HFFc6 (cell line): Measurements from ENCODE around the gene NSMF. TPM values are rescaled to one million over a fixed set of nuclear protein-coding genes. Genes with fewer than 3 reads are reported as not detected.
"Not testable (repeated sequence)": the region's sequence is repeated elsewhere in the genome, so short reads cannot be mapped to it uniquely, and the experiment has no call there.

Experiments used
- DNase-seq: peaks from one replicate; pipeline ENCODE4 v3.0.0-alpha.2; 2018
- H3K27ac Mint-ChIP-seq: 2 replicates; pipeline ENCODE4 v1.8.0; 2020; ENCODE audit warnings: mild to moderate bottlenecking, mixed read lengths
- H3K27me3 Mint-ChIP-seq: 2 replicates; pipeline ENCODE4 v1.8.0; 2021; ENCODE audit warnings: mild to moderate bottlenecking, moderate library complexity, mixed read lengths; ENCODE audit not compliant: insufficient read depth
- H3K36me3 Mint-ChIP-seq: 2 replicates; pipeline ENCODE4 v1.8.0; 2021; ENCODE audit warnings: low read depth, mixed read lengths
- H3K4me1 Mint-ChIP-seq: 2 replicates; pipeline ENCODE4 v1.8.0; 2020; ENCODE audit warnings: low read depth, mixed read lengths
- H3K4me3 Mint-ChIP-seq: 2 replicates; pipeline ENCODE4 v1.8.0; 2020; ENCODE audit warnings: mild to moderate bottlenecking, moderate library complexity, mixed read lengths
- H3K9me3 Mint-ChIP-seq: 2 replicates; pipeline ENCODE4 v1.8.0; 2020; ENCODE audit warnings: mild to moderate bottlenecking, mixed read lengths
- CTCF ChIP-seq: fragments of 200-600 bp; sonication (generic); IDR thresholded peaks from 2 replicates; pipeline ENCODE4 v1.5.0; 2021; ENCODE audit warnings: antibody characterized with exemption, mild to moderate bottlenecking
- total RNA-seq, 6 experiments: library from RNA; stranded (reverse); fragmentation: NEBNext Ultra II Directional; extraction: Animal tissue kit (Norgen Biotek cat#: 25700); gene quantifications; 2 replicates in 1 of 6; 3 replicates in 5 of 6; pipeline ENCODE4 v1.2.3, GENCODE V29; 2021

Gene NSMF
- total RNA-seq, 6 experiments from 2014 or later = 24.3 to 29.9 (median 26.4) TPM

DNA sequence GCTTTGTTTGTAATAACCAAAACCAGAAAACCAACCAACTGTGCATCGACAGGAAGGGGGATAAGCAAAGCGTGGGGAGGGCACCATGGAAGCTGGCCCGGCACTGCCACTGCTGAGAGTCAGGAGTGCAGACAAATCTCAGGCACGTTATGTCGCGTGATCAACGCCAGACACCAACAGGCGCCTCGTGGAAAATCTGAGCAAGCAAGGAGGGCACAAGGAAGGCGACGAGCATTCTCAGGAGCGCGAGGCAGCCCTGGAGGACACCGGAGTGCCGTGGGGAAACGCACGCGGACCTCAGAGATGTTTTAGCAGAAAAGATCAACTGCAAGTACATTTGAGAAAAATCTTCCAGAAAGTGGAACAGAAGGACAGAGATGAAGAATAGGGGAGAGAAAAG is 15.1 kb upstream of the NSMF start:
- H3K4me1 Mint-ChIP-seq = peaks cover 2% of the 10 kb centered on the region
- no peak for TF ChIP-seq CTCF
- H3K36me3 Mint-ChIP-seq = peaks cover 24% of the 10 kb centered on the region
- peaks cover 1% of the 10 kb centered on the region for H3K27me3 Mint-ChIP-seq
- peaks cover 32% of the 10 kb centered on the region for H3K9me3 Mint-ChIP-seq
- H3K4me3 Mint-ChIP-seq = no peak overlapping the region
- H3K27ac Mint-ChIP-seq = no peak overlapping the region
- DNase-seq = no peak

DNA sequence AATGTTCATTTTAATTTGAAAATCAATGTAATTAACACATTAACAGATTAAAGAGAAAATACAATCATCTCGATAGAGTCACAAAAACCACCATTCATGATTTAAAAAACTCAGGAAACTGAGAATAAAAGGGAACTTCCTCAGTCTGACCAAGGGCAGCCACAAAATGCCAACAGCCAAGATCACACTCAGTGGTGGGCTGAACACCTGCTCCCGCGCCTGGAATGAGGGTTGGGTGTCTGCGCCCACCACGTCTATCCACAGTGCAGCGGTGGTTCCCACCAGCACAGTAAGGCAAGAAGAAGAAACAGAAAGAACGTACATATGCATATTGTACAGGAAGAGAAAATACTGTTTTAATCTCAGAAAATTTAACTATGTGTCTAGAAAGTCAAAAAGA is 11.7 kb upstream of the NSMF start:
- no peak overlapping the region for H3K4me3 Mint-ChIP-seq
- DNase-seq = no peak
- H3K27me3 Mint-ChIP-seq = peaks cover 9% of the 10 kb centered on the region
- no peak overlapping the region for H3K27ac Mint-ChIP-seq
- no peak for TF ChIP-seq CTCF
- peaks cover 17% of the 10 kb centered on the region for H3K36me3 Mint-ChIP-seq
- H3K4me1 Mint-ChIP-seq = no peaks in the 10 kb centered on the region
- H3K9me3 Mint-ChIP-seq = peaks cover 25% of the 10 kb centered on the region

- H3K4me1 Mint-ChIP-seq = no peaks in the 10 kb centered on the region
- H3K27me3 Mint-ChIP-seq = peaks cover 11% of the 10 kb centered on the region
- H3K27ac Mint-ChIP-seq = no peak overlapping the region
- H3K36me3 Mint-ChIP-seq = peaks cover under 1% of the 10 kb centered on the region; the same call in 1 of the 2 replicates
- TF ChIP-seq CTCF = no peak
- H3K4me3 Mint-ChIP-seq = no peak overlapping the region
- DNase-seq = no peak
- peaks cover 3% of the 10 kb centered on the region for H3K9me3 Mint-ChIP-seq
These were observed 8.8 kb upstream of the NSMF start for GRCh38 chr9:137467896-137468295.

- H3K9me3 Mint-ChIP-seq = no peaks in the 10 kb centered on the region
- H3K36me3 Mint-ChIP-seq = no peaks in the 10 kb centered on the region
- H3K27ac Mint-ChIP-seq = no peak overlapping the region
- no peaks in the 10 kb centered on the region for H3K4me1 Mint-ChIP-seq
- no peak overlapping the region for H3K4me3 Mint-ChIP-seq
- peaks cover 11% of the 10 kb centered on the region for H3K27me3 Mint-ChIP-seq
- TF ChIP-seq CTCF = no peak
- no peak for DNase-seq
These were observed 8.0 kb upstream of the NSMF start for GRCh38 chr9:137467161-137467581.

DNA sequence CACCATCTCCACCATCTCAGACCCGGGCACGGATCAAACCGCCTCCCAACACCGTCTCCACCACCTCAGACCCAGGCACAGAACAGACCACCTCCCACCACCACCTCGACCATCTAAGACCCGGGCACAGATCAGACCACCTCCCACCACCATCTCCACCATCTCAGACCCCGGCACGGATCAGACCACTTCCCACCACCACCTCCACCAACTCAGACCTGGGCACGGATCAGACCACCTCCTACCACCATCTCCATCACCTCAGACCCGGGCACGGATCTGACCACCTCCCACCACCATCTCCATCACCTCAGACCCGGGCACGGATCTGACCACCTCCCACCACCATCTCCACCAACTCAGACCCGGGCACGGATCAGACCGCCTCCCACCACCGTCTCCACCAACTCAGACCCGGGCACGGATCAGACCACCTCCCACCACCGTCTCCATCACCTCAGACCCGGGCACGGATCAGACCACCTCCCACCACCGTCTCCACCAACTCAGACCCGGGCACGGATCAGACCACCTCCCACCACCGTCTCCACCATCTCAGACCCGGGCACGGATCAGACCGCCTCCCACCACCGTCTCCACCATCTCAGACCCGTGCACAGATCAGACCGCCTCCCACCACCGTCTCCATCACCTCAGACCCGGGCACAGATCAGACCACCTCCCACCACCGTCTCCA is 7.4 kb upstream of the NSMF start:
- H3K4me1 Mint-ChIP-seq, H3K27ac Mint-ChIP-seq, H3K36me3 Mint-ChIP-seq, H3K4me3 Mint-ChIP-seq, H3K9me3 Mint-ChIP-seq, DNase-seq: not testable (repeated sequence)
- H3K27me3 Mint-ChIP-seq = peaks cover 11% of the 10 kb centered on the region

GRCh38 chr9:137465720-137466388 is 6.7 kb upstream of the NSMF start:
- no peak overlapping the region for H3K27ac Mint-ChIP-seq
- H3K9me3 Mint-ChIP-seq = no peaks in the 10 kb centered on the region
- no peaks in the 10 kb centered on the region for H3K4me1 Mint-ChIP-seq
- peaks cover 11% of the 10 kb centered on the region for H3K27me3 Mint-ChIP-seq
- no peak for DNase-seq
- no peak for TF ChIP-seq CTCF
- no peaks in the 10 kb centered on the region for H3K36me3 Mint-ChIP-seq
- H3K4me3 Mint-ChIP-seq = no peak overlapping the region
